Skeletal muscle tissue (tissue), 4 donors: ENCODE results near the gene GBF1. TPM values are rescaled to one million over a fixed set of nuclear protein-coding genes. Genes with fewer than 3 reads are reported as not detected.
"Not testable (repeated sequence)": the region's sequence is repeated elsewhere in the genome, so short reads cannot be mapped to it uniquely, and the experiment has no call there.

ENCODE experiments used
- H3K27ac ChIP-seq: one replicate; pipeline ENCODE4 v1.7.0; 2013; ENCODE audit warnings: mild to moderate bottlenecking, low read depth, low read length, inconsistent platforms
- H3K27me3 ChIP-seq, 3 donors: one replicate each; pipeline ENCODE4 v1.7.0; 2013; ENCODE audit warnings: low read length in 3 of 3; ENCODE audit not compliant: control insufficient read depth in 3 of 3, insufficient read depth in 3 of 3
- H3K36me3 ChIP-seq, 3 donors: one replicate each; pipeline ENCODE4 v1.7.0; 2013; ENCODE audit warnings: low read length in 3 of 3; ENCODE audit not compliant: control insufficient read depth in 3 of 3, insufficient read depth in 3 of 3
- H3K4me1 ChIP-seq, 3 donors: one replicate each; pipeline ENCODE4 v1.7.0; 2013; ENCODE audit warnings: low read length in 3 of 3, mild to moderate bottlenecking in 3 of 3; ENCODE audit not compliant: control insufficient read depth in 3 of 3, insufficient read depth in 3 of 3
- H3K4me3 ChIP-seq, 3 donors: one replicate each; pipeline ENCODE4 v1.7.0; 2013; ENCODE audit warnings: low read length in 3 of 3
- H3K9ac ChIP-seq, 3 donors: one replicate each; pipeline ENCODE4 v1.7.0; 2013; ENCODE audit warnings: low read length in 3 of 3, mild to moderate bottlenecking in 3 of 3, moderate library complexity in 2 of 3, low read depth in 1 of 3
- H3K9me3 ChIP-seq, 3 donors: one replicate each; pipeline ENCODE4 v1.7.0; 2013; ENCODE audit warnings: low read length in 3 of 3; ENCODE audit not compliant: control insufficient read depth in 3 of 3
- total RNA-seq: library from RNA; depleted of rRNA; stranded (reverse); fragments of >200 nt; gene quantifications from one replicate; pipeline ENCODE4 v1.2.3, GENCODE V29; 2014
- donor health status: Osteomylitis.

The GBF1 gene
- total RNA-seq, 1 donor from 2014 or later, result 17.7 TPM

DNA sequence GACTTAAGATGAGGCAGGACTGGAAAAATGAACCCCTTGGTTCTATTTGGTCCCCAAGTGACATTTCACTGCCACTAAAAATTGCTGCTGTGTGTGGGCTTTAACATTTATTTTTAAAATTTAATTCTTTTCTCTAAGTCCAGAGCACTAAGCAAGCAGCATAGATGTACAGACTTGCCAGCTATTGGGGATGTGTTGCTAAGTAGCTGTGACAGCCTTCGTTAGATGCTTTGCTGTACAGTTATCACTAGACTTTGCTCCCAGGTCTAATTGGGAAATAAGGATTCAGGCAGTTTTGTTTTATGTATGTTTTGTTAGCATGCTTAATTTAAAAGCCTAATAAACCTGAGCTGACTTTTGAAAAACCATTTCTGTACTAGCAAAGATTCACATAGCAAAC is 51.8 kb downstream of the GBF1 start:
- no peak overlapping the region for H3K27ac ChIP-seq
- peaks cover 13 to 20% (median 16%) of the 10 kb centered on the region in 3 donors for H3K4me1 ChIP-seq
- no peaks in the 10 kb centered on the region for H3K36me3 ChIP-seq
- H3K4me3 ChIP-seq, result no peak overlapping the region
- H3K27me3 ChIP-seq, result no peaks in the 10 kb centered on the region
- H3K9ac ChIP-seq, result no peak overlapping the region
- no peaks in the 10 kb centered on the region for H3K9me3 ChIP-seq

- Histone ChIP-seq H3K36me3 (no peaks in the 10 kb centered on the region), H3K9ac (no peak overlapping the region), H3K9me3 (no peaks in the 10 kb centered on the region), H3K4me1 (peaks cover 9 to 14% (median 14%) of the 10 kb centered on the region in 3 donors), H3K27me3 (no peaks in the 10 kb centered on the region), H3K27ac (no peak overlapping the region), H3K4me3 (no peak overlapping the region)
Observed at GRCh38 chr10:102298899-102299298, 53.6 kb downstream of the GBF1 start.

- Histone ChIP-seq H3K27me3 (no peaks in the 10 kb centered on the region), H3K4me3 (no peak overlapping the region), H3K27ac (peak overlapping the region; percentile 75), H3K9me3 (no peaks in the 10 kb centered on the region), H3K36me3 (no peaks in the 10 kb centered on the region), H3K4me1 (peaks cover 9 to 15% (median 14%) of the 10 kb centered on the region in 3 donors), H3K9ac (peak overlapping the region in 2 of 3 donors; percentile 10 to 57)
Observed at GRCh38 chr10:102299873-102300272, 54.5 kb downstream of the GBF1 start.

GRCh38 chr10:102300278-102300843 is 55.0 kb downstream of the GBF1 start:
- H3K36me3 ChIP-seq, result no peaks in the 10 kb centered on the region
- H3K9ac ChIP-seq, result peak overlapping the region; percentile 1 to 57 (median 10)
- no peaks in the 10 kb centered on the region for H3K9me3 ChIP-seq
- peak overlapping the region in 2 of 3 donors; percentile 16 to 27 for H3K4me3 ChIP-seq
- H3K4me1 ChIP-seq, result peaks cover 9 to 19% (median 18%) of the 10 kb centered on the region in 3 donors
- peak overlapping the region; percentile 75 for H3K27ac ChIP-seq
- no peaks in the 10 kb centered on the region for H3K27me3 ChIP-seq

- not testable (repeated sequence) for H3K9me3 ChIP-seq, H3K36me3 ChIP-seq, H3K27me3 ChIP-seq, H3K9ac ChIP-seq, H3K4me3 ChIP-seq
- H3K4me1 ChIP-seq, result peaks cover 9 to 23% (median 22%) of the 10 kb centered on the region in 3 donors
- peak overlapping the region; percentile 75 for H3K27ac ChIP-seq
Observed at GRCh38 chr10:102300912-102301311, 55.6 kb downstream of the GBF1 start.

GRCh38 chr10:102301332-102301731 is 56.0 kb downstream of the GBF1 start:
- H3K4me1 ChIP-seq, result peaks cover 9 to 26% (median 25%) of the 10 kb centered on the region in 3 donors
- not testable (repeated sequence) for H3K4me3 ChIP-seq, H3K27ac ChIP-seq, H3K9me3 ChIP-seq, H3K9ac ChIP-seq, H3K36me3 ChIP-seq, H3K27me3 ChIP-seq

DNA sequence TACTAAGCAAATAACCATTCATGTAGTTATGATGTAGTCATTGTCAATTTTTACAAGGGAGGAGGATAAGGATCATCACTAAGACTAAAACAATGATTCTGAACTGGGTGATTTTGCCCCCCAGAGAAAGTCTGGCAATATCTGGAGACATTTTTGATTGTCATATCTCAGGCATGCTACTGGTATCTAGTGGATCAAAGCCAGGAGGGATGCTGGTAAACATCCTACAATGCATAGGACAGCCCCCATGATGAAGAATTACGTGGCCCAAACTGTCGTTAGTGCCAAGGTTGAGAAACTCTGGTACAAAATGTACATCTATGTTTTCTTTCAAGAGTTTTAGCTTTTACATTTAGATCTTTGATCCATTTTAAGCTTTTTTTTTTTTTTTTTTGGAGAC is 57.3 kb downstream of the GBF1 start:
- Histone ChIP-seq H3K9ac (no peak overlapping the region), H3K27me3 (no peaks in the 10 kb centered on the region), H3K4me3 (no peak overlapping the region), H3K9me3 (no peaks in the 10 kb centered on the region), H3K27ac (no peak overlapping the region), H3K36me3 (no peaks in the 10 kb centered on the region), H3K4me1 (peaks cover 9 to 33% (median 30%) of the 10 kb centered on the region in 3 donors)

DNA sequence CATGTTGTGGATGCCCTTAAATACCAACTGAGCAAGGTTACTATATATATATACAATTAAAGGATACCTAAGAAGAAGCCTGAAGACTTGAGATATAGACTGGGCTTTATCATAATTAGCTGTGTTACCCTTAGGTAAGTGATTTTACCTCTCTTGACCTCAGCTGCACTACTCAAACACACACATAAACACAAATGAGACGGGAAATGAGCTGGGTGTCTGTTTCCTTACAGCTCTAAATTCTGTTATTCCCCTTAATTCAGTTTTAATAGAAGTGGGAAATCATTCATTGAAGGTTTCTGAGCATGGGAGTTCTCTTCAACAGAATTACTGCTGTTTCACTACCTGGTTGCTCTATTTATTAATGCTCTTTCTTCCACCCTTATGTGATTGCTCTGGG is 60.7 kb downstream of the GBF1 start:
- H3K4me1 ChIP-seq, result peaks cover 13 to 34% (median 32%) of the 10 kb centered on the region in 3 donors
- no peaks in the 10 kb centered on the region for H3K27me3 ChIP-seq
- H3K9ac ChIP-seq, result no peak overlapping the region
- H3K4me3 ChIP-seq, result no peak overlapping the region
- H3K9me3 ChIP-seq, result no peaks in the 10 kb centered on the region
- H3K36me3 ChIP-seq, result no peaks in the 10 kb centered on the region
- peak overlapping the region; percentile 31 for H3K27ac ChIP-seq

- no peaks in the 10 kb centered on the region for H3K36me3 ChIP-seq
- peak overlapping the region; percentile 31 for H3K27ac ChIP-seq
- H3K4me3 ChIP-seq, result no peak overlapping the region
- H3K27me3 ChIP-seq, result no peaks in the 10 kb centered on the region
- peaks cover 20 to 41% (median 39%) of the 10 kb centered on the region in 3 donors for H3K4me1 ChIP-seq
- H3K9me3 ChIP-seq, result no peaks in the 10 kb centered on the region
- H3K9ac ChIP-seq, result no peak overlapping the region
Observed at GRCh38 chr10:102306710-102307109, 61.4 kb downstream of the GBF1 start.

DNA sequence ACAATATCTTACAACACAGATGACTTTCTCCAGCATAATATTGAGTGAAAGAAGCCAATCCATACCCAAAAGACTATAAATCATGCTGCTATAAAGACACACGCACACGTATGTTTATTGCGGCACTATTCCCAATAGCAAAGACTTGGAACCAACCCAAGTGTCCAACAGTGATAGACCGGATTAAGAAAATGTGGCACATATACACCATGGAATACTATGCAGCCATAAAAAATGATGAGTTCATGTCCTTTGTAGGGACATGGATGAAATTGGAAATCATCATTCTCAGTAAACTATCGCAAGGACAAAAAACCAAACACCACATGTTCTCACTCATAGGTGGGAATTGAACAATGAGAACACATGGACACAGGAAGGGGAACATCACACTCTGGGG is 63.0 kb downstream of the GBF1 start:
- H3K27ac ChIP-seq, H3K36me3 ChIP-seq, H3K9ac ChIP-seq, H3K4me3 ChIP-seq, H3K9me3 ChIP-seq, H3K27me3 ChIP-seq: not testable (repeated sequence)
- peaks cover 36 to 54% (median 49%) of the 10 kb centered on the region in 3 donors for H3K4me1 ChIP-seq
